ENCODE data around the gene SUGCT. TPM values are rescaled to one million over a fixed set of nuclear protein-coding genes. Genes with fewer than 3 reads are reported as not detected.

Gene SUGCT
- total RNA-seq, 1 donor from 2014 or later, result 1.0 TPM

GRCh38 chr7:40763319-40764287 lies 628.8 kb downstream of the SUGCT start:
- no peak for DNase-seq (ENCODE audit: low read depth in 2 of 2)

GRCh38 chr7:40765639-40766038 lies 630.8 kb downstream of the SUGCT start:
- no peak for DNase-seq (ENCODE audit: low read depth in 2 of 2)

GRCh38 chr7:40772096-40772495 lies 637.3 kb downstream of the SUGCT start:
- no peak for DNase-seq (ENCODE audit: low read depth in 2 of 2)

GRCh38 chr7:40773656-40774055 lies 638.9 kb downstream of the SUGCT start:
- no peak for DNase-seq (ENCODE audit: low read depth in 2 of 2)

GRCh38 chr7:40775877-40776276 lies 641.1 kb downstream of the SUGCT start:
- DNase-seq (ENCODE audit: low read depth in 2 of 2), result no peak

GRCh38 chr7:40777730-40778312 lies 643.0 kb downstream of the SUGCT start:
- DNase-seq (ENCODE audit: low read depth in 2 of 2), result no peak

GRCh38 chr7:40780460-40780859 lies 645.7 kb downstream of the SUGCT start:
- DNase-seq (ENCODE audit: low read depth in 2 of 2), result no peak

- DNase-seq (ENCODE audit: low read depth in 2 of 2), result no peak
These were observed 648.0 kb downstream of the SUGCT start for GRCh38 chr7:40782836-40783235.

GRCh38 chr7:40784176-40784575 lies 649.4 kb downstream of the SUGCT start:
- DNase-seq (ENCODE audit: low read depth in 2 of 2), result no peak

- no peak for DNase-seq (ENCODE audit: low read depth in 2 of 2)
These were observed 652.1 kb downstream of the SUGCT start for GRCh38 chr7:40786909-40787308.

GRCh38 chr7:40793132-40793531 lies 658.3 kb downstream of the SUGCT start:
- no peak for DNase-seq (ENCODE audit: low read depth in 2 of 2)

GRCh38 chr7:40795607-40796006 lies 660.8 kb downstream of the SUGCT start:
- no peak for DNase-seq (ENCODE audit: low read depth in 2 of 2)

GRCh38 chr7:40796723-40797122 lies 661.9 kb downstream of the SUGCT start:
- DNase-seq (ENCODE audit: low read depth in 2 of 2), result no peak

GRCh38 chr7:40798613-40799012 lies 663.8 kb downstream of the SUGCT start:
- no peak for DNase-seq (ENCODE audit: low read depth in 2 of 2)

- no peak for DNase-seq (ENCODE audit: low read depth in 2 of 2)
These were observed 664.9 kb downstream of the SUGCT start for GRCh38 chr7:40799493-40800403.

- peak in 1 of 2 donors; percentile 11 for DNase-seq (ENCODE audit: low read depth in 2 of 2)
These were observed 666.0 kb downstream of the SUGCT start for GRCh38 chr7:40800771-40801170.

GRCh38 chr7:40802497-40802896 lies 667.7 kb downstream of the SUGCT start:
- no peak for DNase-seq (ENCODE audit: low read depth in 2 of 2)

GRCh38 chr7:40804477-40805215 lies 669.8 kb downstream of the SUGCT start:
- DNase-seq (ENCODE audit: low read depth in 2 of 2), result no peak

- no peak for DNase-seq (ENCODE audit: low read depth in 2 of 2)
These were observed 670.6 kb downstream of the SUGCT start for GRCh38 chr7:40805361-40805760.

GRCh38 chr7:40808378-40808942 lies 673.7 kb downstream of the SUGCT start:
- DNase-seq (ENCODE audit: low read depth in 2 of 2), result peak in 1 of 2 donors; percentile 32

GRCh38 chr7:40810274-40810673 lies 675.5 kb downstream of the SUGCT start:
- no peak for DNase-seq (ENCODE audit: low read depth in 2 of 2)
